GM19351 (cell line): ENCODE data around the gene SCEL.

ENCODE experiments used
- ATAC-seq: cut with Tn5 transposase; IDR thresholded peaks from one replicate; pipeline ENCODE4 v1.9.1; 2021; ENCODE audit warnings: mild to moderate bottlenecking, moderate library complexity; ENCODE audit not compliant: unreplicated experiment

SCEL gene

GRCh38 chr13:77548594-77548993 lies 13.1 kb downstream of the SCEL start:
- no peak for ATAC-seq

- ATAC-seq, result no peak
Measured at GRCh38 chr13:77554069-77554468, 18.6 kb downstream of the SCEL start.

GRCh38 chr13:77555246-77555645 lies 19.7 kb downstream of the SCEL start:
- ATAC-seq, result no peak

DNA sequence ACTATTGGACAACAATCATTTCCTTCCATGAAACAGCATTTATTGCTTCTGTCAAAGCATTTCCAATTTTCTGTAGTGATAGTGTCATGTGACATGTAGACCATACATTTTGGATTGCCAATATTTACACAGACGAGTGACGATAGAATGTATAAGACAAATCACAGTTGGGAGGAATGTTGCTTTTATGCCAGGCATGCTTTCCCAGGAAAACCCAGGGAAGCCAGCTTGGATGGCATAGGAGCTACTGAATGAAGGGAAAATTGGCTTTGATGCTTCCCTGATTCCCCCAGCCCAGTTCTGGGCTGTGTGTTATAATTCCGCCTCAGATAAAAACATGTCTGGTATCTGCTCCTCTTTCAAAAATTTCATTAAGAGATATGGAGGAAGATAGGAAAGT lies 22.5 kb downstream of the SCEL start:
- ATAC-seq, result no peak

- ATAC-seq, result no peak
Measured at GRCh38 chr13:77563111-77563510, 27.6 kb downstream of the SCEL start.

- peak; percentile 85 for ATAC-seq
Measured at GRCh38 chr13:77565635-77566034, 30.1 kb downstream of the SCEL start.

DNA sequence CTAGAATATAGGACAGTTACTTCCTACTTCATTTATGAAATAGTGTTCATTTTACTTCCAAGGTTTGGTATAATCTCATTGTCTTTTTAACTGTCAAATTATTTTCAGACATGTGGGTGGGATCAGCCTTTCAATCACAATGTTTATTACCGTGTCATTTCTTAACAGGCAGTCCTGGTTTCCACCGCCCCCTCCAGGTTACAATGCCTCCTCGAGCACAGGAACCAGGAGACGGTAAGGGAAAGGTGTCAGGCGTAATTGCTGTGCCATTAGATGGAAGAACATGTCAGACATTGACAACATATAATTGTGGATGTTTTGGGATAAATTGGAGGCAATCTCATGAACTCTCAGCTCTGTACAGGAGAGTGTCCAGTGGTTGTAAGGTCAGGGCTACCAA lies 36.5 kb downstream of the SCEL start:
- no peak for ATAC-seq

GRCh38 chr13:77574096-77574495 lies 38.6 kb downstream of the SCEL start:
- ATAC-seq, result no peak

- ATAC-seq, result no peak
Measured at GRCh38 chr13:77579959-77580358, 44.5 kb downstream of the SCEL start.

GRCh38 chr13:77580748-77581147 lies 45.2 kb downstream of the SCEL start:
- no peak for ATAC-seq

- ATAC-seq, result no peak
Measured at GRCh38 chr13:77583581-77583980, 48.1 kb downstream of the SCEL start.

- ATAC-seq, result no peak
Measured at GRCh38 chr13:77584106-77584505, 48.6 kb downstream of the SCEL start.

GRCh38 chr13:77595166-77595810 lies 59.8 kb downstream of the SCEL start:
- no peak for ATAC-seq

DNA sequence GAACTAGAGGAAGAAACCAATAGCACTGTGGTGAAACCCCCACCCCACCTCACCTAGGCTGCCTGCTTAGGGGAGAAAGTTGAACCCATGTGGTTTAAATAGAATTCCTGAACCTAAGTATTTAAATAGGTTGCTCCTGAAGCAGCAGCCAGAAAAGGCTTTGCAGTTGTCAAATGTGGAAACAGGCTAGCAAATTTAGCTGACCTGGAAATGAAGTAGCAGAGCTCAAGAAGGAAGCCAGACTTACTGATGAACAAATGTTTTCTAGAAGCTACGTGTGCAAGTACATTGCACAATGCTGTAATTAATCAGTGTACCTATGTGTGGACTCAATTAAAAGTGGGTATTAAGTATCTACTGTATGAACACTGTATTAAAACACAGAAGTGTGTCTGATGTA lies 61.3 kb downstream of the SCEL start:
- no peak for ATAC-seq

DNA sequence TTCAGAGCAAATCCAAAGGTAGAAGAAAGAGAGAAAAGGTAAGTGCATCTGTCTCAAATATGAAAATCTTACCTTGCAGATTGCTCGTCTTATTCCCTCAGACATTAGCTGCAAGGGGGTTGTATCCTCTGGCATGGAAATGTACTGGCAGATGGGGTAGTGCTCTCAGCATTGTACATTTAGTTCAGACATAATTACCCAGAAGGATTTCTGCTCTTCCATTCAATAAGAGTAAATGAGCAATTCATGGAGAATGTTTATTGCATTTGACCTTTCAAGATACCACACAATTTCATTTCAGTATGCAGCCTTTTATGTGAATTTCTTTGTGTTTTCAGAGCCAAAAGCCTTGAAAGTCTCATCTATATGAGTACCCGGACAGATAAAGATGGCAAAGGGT lies 63.8 kb downstream of the SCEL start:
- ATAC-seq, result no peak

GRCh38 chr13:77600701-77601100 lies 65.2 kb downstream of the SCEL start:
- no peak for ATAC-seq

GRCh38 chr13:77611068-77611467 lies 75.6 kb downstream of the SCEL start:
- no peak for ATAC-seq

GRCh38 chr13:77616027-77616426 lies 80.5 kb downstream of the SCEL start:
- ATAC-seq, result no peak

DNA sequence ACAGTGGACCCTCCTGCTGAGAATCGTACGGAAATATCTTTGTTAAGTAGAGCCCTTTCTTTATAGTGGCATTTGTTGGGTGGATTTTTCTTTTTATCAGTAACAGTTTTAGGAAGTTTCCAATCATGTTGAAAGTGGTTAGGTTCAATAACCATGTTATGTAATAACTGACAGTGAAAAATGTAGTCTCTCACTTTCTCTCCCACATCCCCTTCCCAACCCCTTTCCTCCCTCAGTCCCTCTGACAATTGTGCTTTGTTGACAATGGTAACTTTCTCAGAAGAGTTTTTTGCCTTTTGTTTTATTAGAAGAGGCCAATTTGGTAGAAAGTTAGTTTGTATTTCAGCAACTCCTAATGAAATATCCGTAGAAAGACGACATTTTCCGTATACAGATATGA lies 84.1 kb downstream of the SCEL start:
- no peak for ATAC-seq

DNA sequence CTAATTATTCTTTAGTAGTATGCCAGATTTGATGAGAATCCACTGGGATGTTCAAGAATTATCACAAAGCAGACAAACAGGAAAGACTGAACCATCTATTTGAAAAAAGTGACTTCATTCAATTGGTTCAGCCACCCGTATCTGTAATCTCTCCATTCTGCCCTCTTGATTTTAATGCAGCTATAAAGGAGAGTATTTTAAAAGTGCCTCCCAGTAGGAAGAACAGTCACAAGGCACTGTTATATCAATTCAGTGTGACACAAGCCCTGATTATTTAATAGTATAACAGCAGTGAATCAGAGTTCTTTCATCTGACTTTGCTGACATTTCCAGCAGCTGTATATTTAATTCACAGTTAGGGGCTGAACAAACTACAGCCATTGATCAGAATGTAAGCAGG lies 84.6 kb downstream of the SCEL start:
- ATAC-seq, result no peak

DNA sequence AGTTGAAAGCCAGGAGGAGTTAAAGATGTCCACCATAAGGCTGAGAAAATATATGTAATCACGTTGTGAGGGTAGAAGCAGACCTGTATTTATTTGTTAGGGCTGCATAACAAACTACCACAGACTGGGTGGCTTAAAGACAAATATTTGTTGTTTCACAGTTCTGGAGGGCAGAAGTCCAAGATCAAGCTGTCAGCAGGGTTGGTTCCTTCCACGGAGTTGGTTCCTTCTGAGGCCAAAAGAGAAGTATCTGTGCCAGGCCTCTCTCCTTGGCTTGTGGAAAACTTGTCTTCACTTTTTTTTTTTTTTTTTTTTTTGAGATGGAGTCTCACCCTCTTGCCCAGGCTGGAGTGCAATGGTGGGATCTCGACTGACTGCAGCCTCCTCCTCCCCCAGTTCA lies 88.3 kb downstream of the SCEL start:
- no peak for ATAC-seq

- ATAC-seq, result no peak
Measured at GRCh38 chr13:77628170-77628569, 92.7 kb downstream of the SCEL start.

DNA sequence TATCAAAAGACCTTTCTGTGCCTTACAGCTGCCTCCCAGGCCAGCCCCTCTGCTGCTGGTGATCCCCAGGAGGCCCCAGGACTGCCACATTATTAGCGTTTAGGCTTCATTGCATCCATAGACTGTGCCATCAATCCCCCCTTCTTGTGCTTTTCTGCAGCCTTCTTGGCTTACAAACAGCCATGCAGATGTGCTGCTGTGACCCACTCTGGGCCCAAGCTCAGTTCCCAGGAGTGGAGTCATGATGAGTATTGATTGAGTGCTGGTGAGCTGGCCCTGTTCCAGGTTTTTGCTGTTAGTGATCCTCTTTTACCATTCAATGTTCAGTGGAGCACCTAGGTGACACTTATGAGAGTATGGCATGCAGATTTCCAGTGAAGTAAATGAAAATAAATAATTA lies 102.1 kb downstream of the SCEL start:
- ATAC-seq, result no peak
